ENCODE results near the gene IGFL1.
"Not testable (repeated sequence)": the region's sequence is repeated elsewhere in the genome, so short reads cannot be mapped to it uniquely, and the experiment has no call there.

IGFL1 gene

DNA sequence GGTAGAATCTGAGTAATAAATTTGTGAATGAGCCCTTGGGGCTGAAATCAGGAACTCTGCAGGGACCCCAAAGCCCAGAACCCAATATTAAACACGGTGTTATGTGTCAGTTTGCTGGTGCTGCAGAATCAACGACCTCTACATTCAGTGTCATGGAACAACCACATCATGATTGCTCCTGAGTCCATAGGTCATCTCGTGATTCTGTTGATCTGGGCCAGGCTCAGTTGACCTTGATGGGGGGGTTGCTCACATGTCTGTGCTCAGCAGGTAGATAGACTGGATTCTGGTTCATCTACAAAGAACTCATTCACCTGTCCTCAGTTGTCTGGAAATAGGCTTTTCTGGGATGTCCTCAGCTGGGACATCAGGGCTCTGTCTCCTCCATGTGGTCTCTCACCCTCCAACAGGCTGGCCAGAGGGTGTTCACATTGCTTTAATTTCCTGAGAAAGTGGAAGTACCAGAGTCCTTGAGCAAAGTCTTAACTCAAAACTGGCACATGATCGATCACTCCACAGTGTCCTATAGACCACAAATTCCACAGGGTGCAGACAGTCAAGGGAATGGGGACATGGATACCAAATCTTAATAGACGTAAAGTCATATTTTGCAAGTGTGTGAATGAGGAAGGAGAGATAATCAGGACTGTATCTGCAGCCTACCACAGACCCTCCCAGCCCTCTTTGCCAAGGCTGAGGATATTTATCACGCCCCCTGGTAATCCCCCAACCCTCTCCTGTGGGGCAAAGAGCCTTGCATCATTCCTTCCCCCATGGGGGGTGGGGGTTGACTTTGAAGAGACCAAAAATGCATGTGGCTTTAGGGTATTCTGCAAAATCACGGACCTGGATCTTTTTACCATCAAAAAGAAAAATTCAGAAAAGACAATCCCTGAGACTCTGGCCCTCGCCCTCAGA is 39.3 kb upstream of the IGFL1 start:
- H3K27me3 ChIP-seq (ENCODE audit: insufficient read depth, low read length), result no peaks in the 10 kb centered on the region; the same call in 1 of the 2 replicates
- H3K4me1 ChIP-seq (ENCODE audit: insufficient read depth, low read length, severe bottlenecking), result peaks cover 3% of the 10 kb centered on the region
- no peaks in the 10 kb centered on the region for H3K9me2 ChIP-seq (ENCODE audit: low read depth, low read length)
- no peak overlapping the region for H2AFZ ChIP-seq (ENCODE audit: low read length)
- H3K9me3 ChIP-seq (ENCODE audit: low read length), result no peaks in the 10 kb centered on the region
- H3K4me3 ChIP-seq (ENCODE audit: low read depth, low read length, poor library complexity, severe bottlenecking), result no peak overlapping the region
- H3K79me2 ChIP-seq (ENCODE audit: insufficient read depth, low read length), result no peaks in the 10 kb centered on the region
- H3K27ac ChIP-seq (ENCODE audit: low read depth, low read length, poor library complexity, severe bottlenecking), result no peak overlapping the region
- no peak overlapping the region for H3K4me2 ChIP-seq (ENCODE audit: low read length)
- no peaks in the 10 kb centered on the region for H3F3A ChIP-seq (ENCODE audit: insufficient read depth, low read length)
- no peaks in the 10 kb centered on the region for H3K36me3 ChIP-seq (ENCODE audit: insufficient read depth, low read length)
- H3K9ac ChIP-seq (ENCODE audit: low read length), result no peak overlapping the region
- TF ChIP-seq CTCF (IDR thresholded peaks at IDR 0.05; ENCODE audit: low read length), result no peak
- H4K20me1 ChIP-seq (ENCODE audit: insufficient read depth, low read length), result no peaks in the 10 kb centered on the region

- Histone ChIP-seq H3K4me2 (ENCODE audit: low read length) (no peak overlapping the region), H3K27ac (ENCODE audit: low read depth, low read length, poor library complexity, severe bottlenecking) (no peak overlapping the region), H3K36me3 (ENCODE audit: insufficient read depth, low read length) (no peaks in the 10 kb centered on the region), H3F3A (ENCODE audit: insufficient read depth, low read length) (no peaks in the 10 kb centered on the region), H3K9me2 (ENCODE audit: low read depth, low read length) (no peaks in the 10 kb centered on the region), H3K27me3 (ENCODE audit: insufficient read depth, low read length) (no peaks in the 10 kb centered on the region; the same call in 1 of the 2 replicates), H3K4me1 (ENCODE audit: insufficient read depth, low read length, severe bottlenecking) (no peaks in the 10 kb centered on the region), H3K9ac (ENCODE audit: low read length) (no peak overlapping the region), H3K4me3 (ENCODE audit: low read depth, low read length, poor library complexity, severe bottlenecking) (no peak overlapping the region), H4K20me1 (ENCODE audit: insufficient read depth, low read length) (no peaks in the 10 kb centered on the region), H2AFZ (ENCODE audit: low read length) (no peak overlapping the region), H3K9me3 (ENCODE audit: low read length) (no peaks in the 10 kb centered on the region), H3K79me2 (ENCODE audit: insufficient read depth, low read length) (no peaks in the 10 kb centered on the region)
- TF ChIP-seq CTCF (IDR thresholded peaks at IDR 0.05; ENCODE audit: low read length), result no peak
- no peak for TF ChIP-seq EZH2 (IDR thresholded peaks at IDR 0.05; ENCODE audit: borderline replicate concordance, low read length)
Measured at GRCh38 chr19:46191356-46191755, 38.2 kb upstream of the IGFL1 start.

DNA sequence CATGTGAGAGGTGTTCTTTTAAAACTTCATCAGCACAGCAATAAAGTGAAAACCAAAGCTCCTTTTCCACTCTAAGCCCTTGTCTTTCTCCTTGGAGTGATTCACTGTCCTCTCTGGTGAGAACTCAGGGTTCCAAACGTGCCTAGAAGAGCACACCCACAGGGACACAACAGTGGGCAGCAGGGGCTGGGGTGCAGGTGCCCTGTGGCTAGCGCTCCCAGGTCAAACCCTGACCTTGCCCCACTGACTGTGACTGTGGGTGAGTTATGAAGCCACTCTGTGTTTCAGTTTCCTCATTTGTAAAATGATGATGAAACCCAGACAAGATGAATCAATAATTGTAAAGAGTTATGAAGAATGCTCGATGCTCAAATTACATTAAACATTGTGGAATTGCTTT is 37.6 kb upstream of the IGFL1 start:
- no peak overlapping the region for H3K4me2 ChIP-seq (ENCODE audit: low read length)
- no peaks in the 10 kb centered on the region; the same call in 1 of the 2 replicates for H3K27me3 ChIP-seq (ENCODE audit: insufficient read depth, low read length)
- TF ChIP-seq EZH2 (IDR thresholded peaks at IDR 0.05; ENCODE audit: borderline replicate concordance, low read length), result no peak
- no peak for TF ChIP-seq CTCF (IDR thresholded peaks at IDR 0.05; ENCODE audit: low read length)
- no peak overlapping the region for H3K27ac ChIP-seq (ENCODE audit: low read depth, low read length, poor library complexity, severe bottlenecking)
- H3K79me2 ChIP-seq (ENCODE audit: insufficient read depth, low read length), result no peaks in the 10 kb centered on the region
- no peaks in the 10 kb centered on the region for H3F3A ChIP-seq (ENCODE audit: insufficient read depth, low read length)
- no peak overlapping the region for H3K9ac ChIP-seq (ENCODE audit: low read length)
- no peaks in the 10 kb centered on the region for H4K20me1 ChIP-seq (ENCODE audit: insufficient read depth, low read length)
- H3K4me1 ChIP-seq (ENCODE audit: insufficient read depth, low read length, severe bottlenecking), result no peaks in the 10 kb centered on the region
- H2AFZ ChIP-seq (ENCODE audit: low read length), result no peak overlapping the region
- H3K36me3 ChIP-seq (ENCODE audit: insufficient read depth, low read length), result no peaks in the 10 kb centered on the region
- H3K9me3 ChIP-seq (ENCODE audit: low read length), result no peaks in the 10 kb centered on the region
- H3K9me2 ChIP-seq (ENCODE audit: low read depth, low read length), result no peaks in the 10 kb centered on the region
- H3K4me3 ChIP-seq (ENCODE audit: low read depth, low read length, poor library complexity, severe bottlenecking), result no peak overlapping the region

GRCh38 chr19:46192626-46192991 is 36.9 kb upstream of the IGFL1 start:
- not testable (repeated sequence) for H3K4me1 ChIP-seq (ENCODE audit: insufficient read depth, low read length, severe bottlenecking); H3F3A ChIP-seq (ENCODE audit: insufficient read depth, low read length); H3K4me2 ChIP-seq (ENCODE audit: low read length); H2AFZ ChIP-seq (ENCODE audit: low read length); H3K36me3 ChIP-seq (ENCODE audit: insufficient read depth, low read length); H3K79me2 ChIP-seq (ENCODE audit: insufficient read depth, low read length); H3K27ac ChIP-seq (ENCODE audit: low read depth, low read length, poor library complexity, severe bottlenecking); H3K9me2 ChIP-seq (ENCODE audit: low read depth, low read length); H3K4me3 ChIP-seq (ENCODE audit: low read depth, low read length, poor library complexity, severe bottlenecking); H3K9ac ChIP-seq (ENCODE audit: low read length); H4K20me1 ChIP-seq (ENCODE audit: insufficient read depth, low read length); H3K9me3 ChIP-seq (ENCODE audit: low read length); H3K27me3 ChIP-seq (ENCODE audit: insufficient read depth, low read length)

Data from OCI-LY1 (cell line).